GM12878 (cell line): ENCODE data around the gene RPS6KA2. TPM values are rescaled to one million over a fixed set of nuclear protein-coding genes. Genes with fewer than 3 reads are reported as not detected.
A peak's percentile ranks its signal among the peaks of the same experiment; 100 is the strongest.

Source experiments
- ATAC-seq: fragments of 200-7000 bp; cut with Tn5 transposase; 3 replicates; pipeline ENCODE4 v1.9.1; 2020; ENCODE audit warnings: mild to moderate bottlenecking, moderate library complexity
- BruUV-seq: library from RNA; stranded (reverse); fragments of 400-500 nt; replicated peaks from 2 replicates; lab custom pipeline; 2021; lab: Mats Ljungman, UMichigan
- CTCF ChIA-PET: fragments of 300-600 bp; sonication (Branson Sonifier 250); formaldehyde crosslinking; extraction: SDS; loops from one replicate; lab custom pipeline; 2021; ENCODE audit warnings: inconsistent platforms; lab: Yijun Ruan, JAX
- POLR2A ChIA-PET: fragments of 350-600 bp; formaldehyde crosslinking; extraction: SDS; loops from one replicate; lab custom pipeline; 2021; ENCODE audit warnings: inconsistent platforms; lab: Charles Lee
- RAD21 ChIA-PET: fragments of 300-600 bp; sonication (Branson Sonifier 250); formaldehyde crosslinking; loops from one replicate; lab custom pipeline; 2023; ENCODE audit warnings: antibody characterized with exemption; ENCODE audit not compliant: unreplicated experiment; lab: Charles Lee
- SMC1A ChIA-PET: fragments of 300-600 bp; sonication (Branson Sonifier 250); formaldehyde crosslinking; loops from one replicate; lab custom pipeline; 2023; ENCODE audit not compliant: unreplicated experiment, uncharacterized antibody; lab: Charles Lee
- DNase-seq: peaks from one replicate; pipeline ENCODE4 v3.0.0-alpha.2; 2011; ENCODE audit warnings: low read depth, low spot score
- FAIRE-seq: peaks from 3 replicates; lab custom pipeline; 2011; peaks lifted over from hg19 to GRCh38; lab: Jason Lieb, UNC
- H2AFZ ChIP-seq: 2 replicates; pipeline ENCODE4 v1.6.0; 2011; ENCODE audit warnings: low read depth, low read length, control low read depth; ENCODE audit not compliant: control insufficient read depth
- H3K27ac ChIP-seq: 2 replicates; pipeline ENCODE4 v1.5.1; 2011; ENCODE audit warnings: control low read depth; ENCODE audit not compliant: control insufficient read depth, insufficient read depth
- H3K27me3 ChIP-seq, 2 experiments: replicated peaks in 1 of 2; 2 replicates each; pipeline versions ENCODE4 v1.6.0 to v1.6.1; 2011; ENCODE audit warnings: low read length in 1 of 2; ENCODE audit not compliant: control insufficient read depth in 2 of 2, insufficient read depth in 2 of 2
- H3K36me3 ChIP-seq, 2 experiments: 2 replicates each; pipeline ENCODE4 v1.5.1; 2011; ENCODE audit warnings: low read length in 1 of 2; ENCODE audit not compliant: control insufficient read depth in 2 of 2, insufficient read depth in 2 of 2
- H3K4me1 ChIP-seq: 2 replicates; pipeline ENCODE4 v1.6.1; 2011; ENCODE audit warnings: mild to moderate bottlenecking, low read length, moderate library complexity, mixed read lengths; ENCODE audit not compliant: control insufficient read depth, insufficient read depth
- H3K4me2 ChIP-seq: 2 replicates; pipeline ENCODE4 v1.6.0; 2011; ENCODE audit warnings: control low read depth; ENCODE audit not compliant: control insufficient read depth, insufficient read depth
- H3K4me3 ChIP-seq: fragments of 200-600 bp; sonication (generic); 2 replicates; pipeline ENCODE4 v1.5.1; 2016
- H3K79me2 ChIP-seq: 2 replicates; pipeline ENCODE4 v1.6.0; 2011; ENCODE audit warnings: low read length; ENCODE audit not compliant: control insufficient read depth, insufficient read depth
- H3K9ac ChIP-seq: 2 replicates; pipeline ENCODE4 v1.8.0; 2011; ENCODE audit warnings: low read length, control low read depth, mixed read lengths; ENCODE audit not compliant: control insufficient read depth, insufficient read depth
- H3K9me3 ChIP-seq: replicated peaks from 3 replicates; pipeline ENCODE4 v1.5.1; 2011; ENCODE audit warnings: mild to moderate bottlenecking, low read length; ENCODE audit not compliant: control insufficient read depth, insufficient read depth
- H4K20me1 ChIP-seq: 2 replicates; pipeline ENCODE4 v1.6.0; 2011; ENCODE audit not compliant: control insufficient read depth, insufficient read depth
- BACH1 ChIP-seq: fragments of 450-650 bp; IDR thresholded peaks from 2 replicates; pipeline ENCODE4 v1.6.1; 2017; ENCODE audit warnings: mild to moderate bottlenecking, borderline replicate concordance
- BCL3 ChIP-seq: IDR thresholded peaks from 2 replicates; pipeline ENCODE4 v1.6.1; 2011; ENCODE audit warnings: borderline replicate concordance, low read depth, mild to moderate bottlenecking, moderate library complexity, low read length; ENCODE audit not compliant: insufficient read depth, poor library complexity, severe bottlenecking
- BHLHE40 ChIP-seq, 2 experiments: fragments of 450-650 bp in 1 of 2; IDR thresholded peaks; 2 replicates each; pipeline ENCODE4 v1.6.1; 2011 to 2017; ENCODE audit warnings: low read depth in 2 of 2, borderline replicate concordance in 1 of 2, improper control_type of control experiment in 1 of 2, low read length in 1 of 2, mild to moderate bottlenecking in 1 of 2
- CEBPZ ChIP-seq: fragments of 150-350 bp; IDR thresholded peaks from 2 replicates; pipeline ENCODE4 v1.6.1; 2016; ENCODE audit warnings: low read depth, low read length
- CREB1 ChIP-seq: IDR thresholded peaks from 2 replicates; pipeline ENCODE4 v1.6.1; 2012; ENCODE audit warnings: low read depth, mild to moderate bottlenecking, inconsistent platforms
- IRF4 ChIP-seq: IDR thresholded peaks from 2 replicates; pipeline ENCODE4 v1.6.1; 2011; ENCODE audit warnings: low read depth, low read length
- KAT2A ChIP-seq: conservative IDR thresholded peaks from 2 replicates; pipeline ENCODE4 v1.6.1; 2011; ENCODE audit warnings: low read depth, low read length; ENCODE audit not compliant: control insufficient read depth
- KLF5 ChIP-seq: fragments of 450-650 bp; IDR thresholded peaks from 2 replicates; pipeline ENCODE4 v1.6.1; 2014; ENCODE audit warnings: mild to moderate bottlenecking; ENCODE audit not compliant: partially characterized antibody
- MXI1 ChIP-seq: fragments of 150-350 bp; IDR thresholded peaks from 2 replicates; pipeline ENCODE4 v1.6.1; 2011; ENCODE audit warnings: low read depth, mild to moderate bottlenecking, inconsistent platforms, low read length, improper control_type of control experiment
- NFXL1 ChIP-seq: fragments of 450-650 bp; IDR thresholded peaks from 2 replicates; pipeline ENCODE4 v1.6.1; 2017; ENCODE audit warnings: antibody characterized with exemption, mild to moderate bottlenecking, borderline replicate concordance
- NR2F1 ChIP-seq: fragments of 450-650 bp; conservative IDR thresholded peaks from 2 replicates; pipeline ENCODE4 v1.6.1; 2017; ENCODE audit warnings: mild to moderate bottlenecking
- NRF1 ChIP-seq: conservative IDR thresholded peaks from 2 replicates; pipeline ENCODE4 v1.6.1; 2011; ENCODE audit warnings: mild to moderate bottlenecking, low read depth, low read length, improper control_type of control experiment
- RB1 ChIP-seq: fragments of 450-650 bp; formaldehyde crosslinking; IDR thresholded peaks from 2 replicates; pipeline ENCODE4 v1.6.1; 2017; ENCODE audit warnings: mild to moderate bottlenecking, borderline replicate concordance
- RCOR1 ChIP-seq: conservative IDR thresholded peaks from 2 replicates; pipeline ENCODE4 v1.6.1; 2012; ENCODE audit warnings: low read depth, low read length, improper control_type of control experiment
- SIX5 ChIP-seq: IDR thresholded peaks from 2 replicates; pipeline ENCODE4 v1.6.1; 2011; ENCODE audit warnings: mild to moderate bottlenecking, low read depth, low read length, moderate library complexity; ENCODE audit not compliant: severe bottlenecking
- SREBF2 ChIP-seq: IDR thresholded peaks from 2 replicates; pipeline ENCODE4 v1.6.1; 2012; ENCODE audit warnings: mild to moderate bottlenecking, low read length
- SUZ12 ChIP-seq: fragments of 200-600 bp; sonication (generic); IDR thresholded peaks from one replicate; pipeline ENCODE4 v1.6.1; 2018; ENCODE audit warnings: antibody characterized with exemption, mild to moderate bottlenecking; ENCODE audit not compliant: unreplicated experiment
- USF2 ChIP-seq: IDR thresholded peaks from 2 replicates; pipeline ENCODE4 v1.6.1; 2011; ENCODE audit warnings: low read depth, low read length, improper control_type of control experiment, borderline replicate concordance
- YY1 ChIP-seq: IDR thresholded peaks from 2 replicates; pipeline ENCODE4 v1.6.1; 2011; ENCODE audit warnings: low read depth, mild to moderate bottlenecking, low read length
- WGBS: methylation state at CpG from one replicate; pipeline ENCODE4 v1.1.6; 2016; ENCODE audit warnings: low lambda C conversion rate; ENCODE audit not compliant: insufficient replicate concordance, insufficient coverage; ENCODE audit errors: missing lambda C conversion rate; 5-methylcytosine and 5-hydroxymethylcytosine counted together
- in situ Hi-C: fragments of 300-500 bp; cut with MboI; formaldehyde crosslinking; loops from 9 replicates; pipeline ENCODE4 v1.14.3; 2018; ENCODE audit warnings: mixed read lengths
- intact Hi-C: fragments of 100-400 bp; cut with micrococcal nuclease; formaldehyde crosslinking; loops from one replicate; pipeline ENCODE4 v1.14.2; 2022; ENCODE audit not compliant: unreplicated experiment
- polyA plus RNA-seq, 11 experiments: library from polyadenylated mRNA; depleted of rRNA in 4 of 11; unstranded in 6 of 11; stranded (reverse) in 5 of 11; fragments of >200 nt; fragmentation: Nextera tagmentation in 4 of 11; fragmentation: Illumina TruSeq in 1 of 11; extraction: Ambion mirVana in 4 of 11; extraction: Trizol in 1 of 11; gene quantifications; 1 replicate in 1 of 11; 2 replicates in 10 of 11; pipeline versions ENCODE4 v1.2.1 to v1.2.3, GENCODE V29; 2011 to 2016; ENCODE audit warnings: inconsistent platforms in 2 of 11, missing spikeins in 2 of 11, low read depth in 1 of 11
- total RNA-seq, 4 experiments: library from RNA; depleted of rRNA in 3 of 4; stranded (reverse); fragments of >200 nt in 3 of 4; fragmentation: Illumina TruSeq in 1 of 4; extraction: Trizol in 1 of 4; gene quantifications; 2 replicates each; pipeline versions ENCODE4 v1.2.1 to v1.2.3, GENCODE V29; 2013 to 2021

The RPS6KA2 gene
- total and polyA plus RNA-seq, 10 of the 15 experiments (the other 5 are each of a cell fraction or from before 2014, with no cell fraction given), result 0.02 to 1.0 (median 0.22) TPM; not detected in 1

GRCh38 chr6:166417285-166417691 lies 209.8 kb downstream of the RPS6KA2 start (continued):
- TF ChIP-seq USF2, result no peak
- no peak for TF ChIP-seq SREBF2
- TF ChIP-seq BHLHE40 (IDR thresholded peaks at IDR 0.05; ENCODE audit: borderline replicate concordance in 1 of 2, low read depth in 2 of 2, low read length in 1 of 2), result peak; percentile 37 to 84; a peak in 3 of 4 replicates
- TF ChIP-seq NR2F1, result 0 out of 2 replicates have a peak, but pooled peaks have one; percentile 32
- TF ChIP-seq NFXL1, result no peak

- 60% methylated on average over 5 of the region's 5 CpGs for WGBS
- CTCF ChIA-PET, result no interaction called here
- TF ChIP-seq CREB1 (no peak), BCL3 (no peak), SIX5 (no peak), YY1 (no peak), MXI1 (no peak), KAT2A (no peak), KLF5 (no peak), RB1 (no peak), CEBPZ (no peak), IRF4 (no peak), RCOR1 (no peak), NRF1 (no peak), BACH1 (no peak), SUZ12 (no peak)
These were observed 211.2 kb downstream of the RPS6KA2 start for GRCh38 chr6:166415833-166416347.

More at GRCh38 chr6:166415833-166416347, 211.2 kb downstream of the RPS6KA2 start:
- Histone ChIP-seq H3K27ac (no peak overlapping the region), H4K20me1 (no peaks in the 10 kb centered on the region), H3K9me3 (no peaks in the 10 kb centered on the region; the same call in 2 of the 3 replicates), H3K36me3 (no peaks in the 10 kb centered on the region), H3K4me3 (no peak overlapping the region), H3K9ac (no peak overlapping the region), H3K79me2 (no peaks in the 10 kb centered on the region), H3K4me2 (no peak overlapping the region), H3K4me1 (peaks cover 19% of the 10 kb centered on the region), H2AFZ (no peak overlapping the region), H3K27me3 (no peaks in the 10 kb centered on the region)
- intact Hi-C loops, result no loop called here
- SMC1A ChIA-PET, result no interaction called here
- RAD21 ChIA-PET, result no interaction called here
- POLR2A ChIA-PET, result interaction anchor here (0.5 kb wide), 1 partner anchor 130 kb away, joined by 8 read pairs; no protein-coding TSS in a partner anchor
- ATAC-seq, result no peak
- no peak for FAIRE-seq
- no TSS peak for BruUV-seq
- no peak for DNase-seq
- in situ Hi-C loops, result no loop called here
